ENCODE data around the gene KCND2.
"Not testable (repeated sequence)": the region's sequence is repeated elsewhere in the genome, so short reads cannot be mapped to it uniquely, and the experiment has no call there.

Gene KCND2

GRCh38 chr7:120680985-120681384 is 408.0 kb downstream of the KCND2 start:
- no peak for TF ChIP-seq POLR2AphosphoS5 (IDR thresholded peaks at IDR 0.05; ENCODE audit: low read depth, low read length)
- TF ChIP-seq TAF1 (IDR thresholded peaks at IDR 0.05; ENCODE audit: borderline replicate concordance, low read depth, low read length) = no peak
- TF ChIP-seq POLR2A (IDR thresholded peaks at IDR 0.05; ENCODE audit: low read depth, low read length) = no peak
- FAIRE-seq = no peak
- no peak for DNase-seq (ENCODE audit: insufficient read length)

- FAIRE-seq (no peak), DNase-seq (ENCODE audit: insufficient read length) (no peak)
- TF ChIP-seq POLR2A (IDR thresholded peaks at IDR 0.05; ENCODE audit: low read depth, low read length) = no peak
- no peak for TF ChIP-seq POLR2AphosphoS5 (IDR thresholded peaks at IDR 0.05; ENCODE audit: low read depth, low read length)
- TF ChIP-seq TAF1 (IDR thresholded peaks at IDR 0.05; ENCODE audit: borderline replicate concordance, low read depth, low read length) = no peak
Measured at GRCh38 chr7:120684463-120684862, 411.5 kb downstream of the KCND2 start.

- FAIRE-seq (no peak), DNase-seq (ENCODE audit: insufficient read length) (no peak)
- TF ChIP-seq POLR2AphosphoS5 (IDR thresholded peaks at IDR 0.05; ENCODE audit: low read depth, low read length) (no peak), TAF1 (IDR thresholded peaks at IDR 0.05; ENCODE audit: borderline replicate concordance, low read depth, low read length) (no peak), POLR2A (IDR thresholded peaks at IDR 0.05; ENCODE audit: low read depth, low read length) (no peak)
Measured at GRCh38 chr7:120691915-120692314, 418.9 kb downstream of the KCND2 start.

GRCh38 chr7:120695848-120696247 is 422.9 kb downstream of the KCND2 start:
- no peak for DNase-seq (ENCODE audit: insufficient read length)
- no peak for FAIRE-seq
- TF ChIP-seq TAF1 (IDR thresholded peaks at IDR 0.05; ENCODE audit: borderline replicate concordance, low read depth, low read length) (no peak), POLR2AphosphoS5 (IDR thresholded peaks at IDR 0.05; ENCODE audit: low read depth, low read length) (no peak), POLR2A (IDR thresholded peaks at IDR 0.05; ENCODE audit: low read depth, low read length) (no peak)

GRCh38 chr7:120700796-120701195 is 427.8 kb downstream of the KCND2 start:
- FAIRE-seq (no peak), DNase-seq (ENCODE audit: insufficient read length) (no peak)
- TF ChIP-seq TAF1 (IDR thresholded peaks at IDR 0.05; ENCODE audit: borderline replicate concordance, low read depth, low read length) = no peak
- TF ChIP-seq POLR2AphosphoS5 (IDR thresholded peaks at IDR 0.05; ENCODE audit: low read depth, low read length) = no peak
- TF ChIP-seq POLR2A (IDR thresholded peaks at IDR 0.05; ENCODE audit: low read depth, low read length) = no peak

- not testable (repeated sequence) for DNase-seq (ENCODE audit: insufficient read length); FAIRE-seq
Measured at GRCh38 chr7:120702408-120702807, 429.4 kb downstream of the KCND2 start.

- TF ChIP-seq POLR2AphosphoS5 (IDR thresholded peaks at IDR 0.05; ENCODE audit: low read depth, low read length) (no peak), TAF1 (IDR thresholded peaks at IDR 0.05; ENCODE audit: borderline replicate concordance, low read depth, low read length) (no peak), POLR2A (IDR thresholded peaks at IDR 0.05; ENCODE audit: low read depth, low read length) (no peak)
- no peak for DNase-seq (ENCODE audit: insufficient read length)
- FAIRE-seq = no peak
Measured at GRCh38 chr7:120703585-120704240, 430.7 kb downstream of the KCND2 start.

- peak; percentile 53 for FAIRE-seq
- no peak for TF ChIP-seq POLR2A (IDR thresholded peaks at IDR 0.05; ENCODE audit: low read depth, low read length)
- TF ChIP-seq POLR2AphosphoS5 (IDR thresholded peaks at IDR 0.05; ENCODE audit: low read depth, low read length) = no peak
- no peak for TF ChIP-seq TAF1 (IDR thresholded peaks at IDR 0.05; ENCODE audit: borderline replicate concordance, low read depth, low read length)
- no peak for DNase-seq (ENCODE audit: insufficient read length)
Measured at GRCh38 chr7:120709252-120709971, 436.4 kb downstream of the KCND2 start.

GRCh38 chr7:120709972-120710320 is 437.0 kb downstream of the KCND2 start:
- FAIRE-seq = no peak
- no peak for DNase-seq (ENCODE audit: insufficient read length)
- no peak for TF ChIP-seq POLR2AphosphoS5 (IDR thresholded peaks at IDR 0.05; ENCODE audit: low read depth, low read length)
- no peak for TF ChIP-seq TAF1 (IDR thresholded peaks at IDR 0.05; ENCODE audit: borderline replicate concordance, low read depth, low read length)
- TF ChIP-seq POLR2A (IDR thresholded peaks at IDR 0.05; ENCODE audit: low read depth, low read length) = no peak

GRCh38 chr7:120714945-120715344 is 442.0 kb downstream of the KCND2 start:
- DNase-seq (ENCODE audit: insufficient read length) = no peak
- FAIRE-seq = no peak
- TF ChIP-seq POLR2AphosphoS5 (IDR thresholded peaks at IDR 0.05; ENCODE audit: low read depth, low read length) (no peak), POLR2A (IDR thresholded peaks at IDR 0.05; ENCODE audit: low read depth, low read length) (no peak), TAF1 (IDR thresholded peaks at IDR 0.05; ENCODE audit: borderline replicate concordance, low read depth, low read length) (no peak)

- no peak for FAIRE-seq
- TF ChIP-seq POLR2A (IDR thresholded peaks at IDR 0.05; ENCODE audit: low read depth, low read length) (no peak), TAF1 (IDR thresholded peaks at IDR 0.05; ENCODE audit: borderline replicate concordance, low read depth, low read length) (no peak), POLR2AphosphoS5 (IDR thresholded peaks at IDR 0.05; ENCODE audit: low read depth, low read length) (no peak)
- no peak for DNase-seq (ENCODE audit: insufficient read length)
Measured at GRCh38 chr7:120716307-120716706, 443.3 kb downstream of the KCND2 start.

- DNase-seq (ENCODE audit: insufficient read length) (no peak), FAIRE-seq (no peak)
- no peak for TF ChIP-seq POLR2A (IDR thresholded peaks at IDR 0.05; ENCODE audit: low read depth, low read length)
- TF ChIP-seq TAF1 (IDR thresholded peaks at IDR 0.05; ENCODE audit: borderline replicate concordance, low read depth, low read length) = no peak
- no peak for TF ChIP-seq POLR2AphosphoS5 (IDR thresholded peaks at IDR 0.05; ENCODE audit: low read depth, low read length)
Measured at GRCh38 chr7:120717166-120717565, 444.2 kb downstream of the KCND2 start.
